Astrocyte of the cerebellum (primary cell): ENCODE measurements around the gene SPTBN5.

Experiments
- DNase-seq: peaks from one replicate; pipeline ENCODE4 v3.0.0-alpha.2; 2011; ENCODE audit warnings: low read depth
- H3K4me3 ChIP-seq: 2 replicates; pipeline ENCODE4 v1.5.1; 2011; ENCODE audit warnings: mild to moderate bottlenecking, low read depth, low read length, moderate library complexity
- in situ Hi-C: cut with HindIII; loops from 2 replicates; pipeline ENCODE4 v1.10.0; 2017; ENCODE audit warnings: low sequenced_read_pairs
- TF ChIP-seq, protein P1 (sequence below): IDR thresholded peaks from 2 replicates; pipeline ENCODE4 v1.5.1; 2012; ENCODE audit warnings: low read length, low read depth, moderate library complexity, mild to moderate bottlenecking; ENCODE audit errors: missing control alignments

The SPTBN5 gene

DNA sequence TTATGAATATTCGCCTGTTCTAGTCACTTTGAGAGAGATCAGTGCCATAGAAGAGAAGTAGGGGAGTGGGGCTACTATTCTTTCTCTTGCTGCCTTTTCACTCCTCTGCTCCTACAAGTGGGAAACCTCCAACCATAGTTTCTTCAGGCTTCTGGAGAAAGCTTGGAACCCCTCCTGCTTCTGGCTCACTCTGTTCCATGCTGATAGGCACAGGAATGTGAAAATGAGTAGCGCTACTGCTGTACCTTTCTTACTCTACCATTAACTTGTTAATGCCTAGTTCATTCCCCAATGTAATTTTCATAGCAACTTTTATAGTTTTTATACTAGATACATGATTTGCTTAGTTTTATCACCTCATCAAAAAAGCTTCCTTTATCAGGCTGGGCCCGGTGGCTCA, 92.7 kb downstream of the SPTBN5 start:
- in situ Hi-C loops = no loop called here
- TF ChIP-seq, protein P1, sequence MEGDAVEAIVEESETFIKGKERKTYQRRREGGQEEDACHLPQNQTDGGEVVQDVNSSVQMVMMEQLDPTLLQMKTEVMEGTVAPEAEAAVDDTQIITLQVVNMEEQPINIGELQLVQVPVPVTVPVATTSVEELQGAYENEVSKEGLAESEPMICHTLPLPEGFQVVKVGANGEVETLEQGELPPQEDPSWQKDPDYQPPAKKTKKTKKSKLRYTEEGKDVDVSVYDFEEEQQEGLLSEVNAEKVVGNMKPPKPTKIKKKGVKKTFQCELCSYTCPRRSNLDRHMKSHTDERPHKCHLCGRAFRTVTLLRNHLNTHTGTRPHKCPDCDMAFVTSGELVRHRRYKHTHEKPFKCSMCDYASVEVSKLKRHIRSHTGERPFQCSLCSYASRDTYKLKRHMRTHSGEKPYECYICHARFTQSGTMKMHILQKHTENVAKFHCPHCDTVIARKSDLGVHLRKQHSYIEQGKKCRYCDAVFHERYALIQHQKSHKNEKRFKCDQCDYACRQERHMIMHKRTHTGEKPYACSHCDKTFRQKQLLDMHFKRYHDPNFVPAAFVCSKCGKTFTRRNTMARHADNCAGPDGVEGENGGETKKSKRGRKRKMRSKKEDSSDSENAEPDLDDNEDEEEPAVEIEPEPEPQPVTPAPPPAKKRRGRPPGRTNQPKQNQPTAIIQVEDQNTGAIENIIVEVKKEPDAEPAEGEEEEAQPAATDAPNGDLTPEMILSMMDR = no peak
- DNase-seq = no peak
- H3K4me3 ChIP-seq = no peak overlapping the region

DNA sequence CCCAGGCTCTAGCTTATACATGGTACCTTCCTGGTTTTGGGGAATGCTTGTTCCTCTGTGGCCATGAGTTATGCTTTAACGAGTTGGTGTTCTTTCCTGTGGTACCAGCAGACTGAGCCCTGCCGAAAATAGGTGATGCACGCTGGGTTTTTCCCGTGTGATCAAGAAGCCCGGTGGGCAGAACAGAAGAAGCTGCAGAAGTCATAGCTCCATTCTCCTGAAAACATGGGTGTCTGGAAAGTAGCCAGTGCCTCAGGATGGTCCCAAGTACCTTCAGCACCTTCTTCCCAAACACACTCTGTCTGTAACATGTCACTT, 94.4 kb downstream of the SPTBN5 start:
- TF ChIP-seq, protein P1 = no peak
- no peak overlapping the region for H3K4me3 ChIP-seq
- no peak for DNase-seq
- in situ Hi-C loops = loop anchor here (25.0 kb wide), 1 partner anchor 88 kb away; the partner anchor contains the start of gene SPTBN5

- in situ Hi-C loops = loop anchor here (25.0 kb wide), 1 partner anchor 88 kb away; the partner anchor contains the start of gene SPTBN5
- DNase-seq = no peak
- TF ChIP-seq, protein P1 = no peak
- no peak overlapping the region for H3K4me3 ChIP-seq
Observed at GRCh38 chr15:41798607-41799487, 95.0 kb downstream of the SPTBN5 start.
